Mesothelial cell of epicardium (in vitro differentiated cells): ENCODE results near the gene PIGS. TPM values are rescaled to one million over a fixed set of nuclear protein-coding genes. Genes with fewer than 3 reads are reported as not detected.
A peak's percentile ranks its signal among the peaks of the same experiment; 100 is the strongest.

Experiments used
- DNase-seq, 2 experiments: peaks; one replicate each; pipeline ENCODE4 v3.0.0; 2021; ENCODE audit warnings: low spot score in 2 of 2; ENCODE audit not compliant: unreplicated experiment in 2 of 2
- H3K27ac Mint-ChIP-seq: 2 replicates; pipeline ENCODE4 v1.8.0; 2021; ENCODE audit warnings: mixed read lengths
- H3K27me3 Mint-ChIP-seq: 2 replicates; pipeline ENCODE4 v1.8.0; 2021; ENCODE audit warnings: low read depth, mixed read lengths
- H3K36me3 Mint-ChIP-seq: 2 replicates; pipeline ENCODE4 v1.8.0; 2021; ENCODE audit warnings: mixed read lengths
- H3K4me1 Mint-ChIP-seq: 2 replicates; pipeline ENCODE4 v1.8.0; 2021; ENCODE audit warnings: mixed read lengths
- H3K4me3 Mint-ChIP-seq: 2 replicates; pipeline ENCODE4 v1.8.0; 2021; ENCODE audit warnings: mild to moderate bottlenecking, moderate library complexity, mixed read lengths
- H3K9me3 Mint-ChIP-seq: 2 replicates; pipeline ENCODE4 v1.8.0; 2021; ENCODE audit warnings: mixed read lengths
- total RNA-seq: library from RNA; stranded (reverse); gene quantifications from 3 replicates; pipeline ENCODE4 v1.2.1, GENCODE V29; 2021
- TF ChIP-seq, protein P1 (sequence below): fragments of 200-600 bp; sonication (generic); IDR thresholded peaks from one replicate; pipeline ENCODE4 v1.5.0; 2021; ENCODE audit warnings: antibody characterized with exemption; ENCODE audit not compliant: unreplicated experiment

PIGS gene
- total RNA-seq, 1 donor from 2014 or later = 80.7 TPM

DNA sequence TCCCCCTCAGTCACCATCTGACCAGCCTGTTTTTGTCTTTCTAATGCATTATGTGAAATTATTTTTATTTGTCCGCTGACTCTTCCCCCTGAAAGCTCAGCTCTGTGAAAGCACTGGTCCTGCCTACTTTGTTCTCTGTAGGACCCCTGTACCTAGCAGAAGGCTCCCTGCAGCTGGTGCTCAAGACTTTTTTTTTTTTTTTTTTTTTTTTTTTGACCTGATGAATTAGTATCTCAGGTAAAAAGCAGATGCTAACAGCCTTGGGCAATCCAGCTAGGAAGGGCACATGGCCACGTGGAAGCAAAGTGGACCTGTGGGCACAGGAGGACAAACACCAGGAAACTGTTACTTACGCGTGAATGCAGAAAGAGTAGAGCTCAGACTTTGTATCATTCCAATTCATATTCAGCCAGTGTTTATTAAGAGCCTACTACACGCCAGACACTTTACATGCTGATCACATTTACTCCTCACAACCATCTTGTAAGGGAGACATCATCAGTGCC lies 18.3 kb downstream of the PIGS start:
- H3K4me1 Mint-ChIP-seq = peaks cover 30% of the 10 kb centered on the region
- peaks cover 36% of the 10 kb centered on the region for H3K36me3 Mint-ChIP-seq
- TF ChIP-seq, protein P1, sequence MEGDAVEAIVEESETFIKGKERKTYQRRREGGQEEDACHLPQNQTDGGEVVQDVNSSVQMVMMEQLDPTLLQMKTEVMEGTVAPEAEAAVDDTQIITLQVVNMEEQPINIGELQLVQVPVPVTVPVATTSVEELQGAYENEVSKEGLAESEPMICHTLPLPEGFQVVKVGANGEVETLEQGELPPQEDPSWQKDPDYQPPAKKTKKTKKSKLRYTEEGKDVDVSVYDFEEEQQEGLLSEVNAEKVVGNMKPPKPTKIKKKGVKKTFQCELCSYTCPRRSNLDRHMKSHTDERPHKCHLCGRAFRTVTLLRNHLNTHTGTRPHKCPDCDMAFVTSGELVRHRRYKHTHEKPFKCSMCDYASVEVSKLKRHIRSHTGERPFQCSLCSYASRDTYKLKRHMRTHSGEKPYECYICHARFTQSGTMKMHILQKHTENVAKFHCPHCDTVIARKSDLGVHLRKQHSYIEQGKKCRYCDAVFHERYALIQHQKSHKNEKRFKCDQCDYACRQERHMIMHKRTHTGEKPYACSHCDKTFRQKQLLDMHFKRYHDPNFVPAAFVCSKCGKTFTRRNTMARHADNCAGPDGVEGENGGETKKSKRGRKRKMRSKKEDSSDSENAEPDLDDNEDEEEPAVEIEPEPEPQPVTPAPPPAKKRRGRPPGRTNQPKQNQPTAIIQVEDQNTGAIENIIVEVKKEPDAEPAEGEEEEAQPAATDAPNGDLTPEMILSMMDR = no peak
- peak overlapping the region; percentile 91 for H3K27ac Mint-ChIP-seq
- DNase-seq = no peak
- no peaks in the 10 kb centered on the region for H3K9me3 Mint-ChIP-seq
- H3K4me3 Mint-ChIP-seq = peak overlapping the region; percentile 96
- H3K27me3 Mint-ChIP-seq = no peaks in the 10 kb centered on the region

DNA sequence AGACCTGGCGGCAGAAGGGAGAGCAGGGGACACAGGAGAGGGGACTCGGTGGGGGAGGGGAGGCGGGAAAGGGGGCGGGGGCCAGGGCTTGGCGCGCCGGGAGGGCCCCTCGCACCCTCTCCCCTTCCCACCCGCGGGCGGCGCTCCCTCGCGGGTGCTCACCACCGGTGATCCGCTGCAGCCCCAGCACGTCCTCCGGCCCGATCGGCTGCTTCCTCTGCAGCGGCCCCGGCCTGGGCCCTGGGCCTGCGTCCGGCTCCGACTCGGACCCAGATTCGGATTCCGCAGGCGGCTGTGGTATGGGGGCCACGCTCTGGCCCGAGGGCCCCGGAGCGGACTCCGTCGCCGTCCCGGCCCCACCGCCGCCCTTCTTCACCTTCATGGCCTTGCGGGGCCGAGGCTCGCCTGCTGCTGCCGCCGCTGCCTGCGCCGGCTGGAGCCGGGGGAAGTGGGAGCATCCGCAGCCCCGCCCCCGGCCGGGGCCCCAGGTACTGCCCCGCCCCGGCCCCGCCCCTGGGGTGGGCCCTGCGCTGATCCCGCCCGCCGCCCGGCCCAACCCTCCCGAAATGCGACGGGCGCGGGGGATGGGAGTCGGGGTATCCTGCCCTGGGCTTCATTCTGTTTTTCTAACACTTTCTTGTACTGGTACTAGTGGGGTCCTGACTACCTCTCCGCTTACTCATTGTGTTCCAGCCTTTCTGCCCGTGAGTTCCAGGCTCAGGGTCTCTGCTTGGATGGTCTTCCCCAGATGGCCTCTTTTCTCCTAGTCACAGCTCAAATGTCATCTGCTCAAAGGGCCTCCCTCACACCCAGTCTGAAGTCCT lies 18.9 kb downstream of the PIGS start, which contains the start of gene UNC119:
Gene UNC119, minus strand, starts transcription at position 449 of the 824 bp plus-strand sequence. Its CDS starts 67 bp downstream, at position 382.
- DNase-seq = peak; percentile 79 to 84
- H3K36me3 Mint-ChIP-seq = peaks cover 31% of the 10 kb centered on the region
- no peaks in the 10 kb centered on the region for H3K9me3 Mint-ChIP-seq

DNA sequence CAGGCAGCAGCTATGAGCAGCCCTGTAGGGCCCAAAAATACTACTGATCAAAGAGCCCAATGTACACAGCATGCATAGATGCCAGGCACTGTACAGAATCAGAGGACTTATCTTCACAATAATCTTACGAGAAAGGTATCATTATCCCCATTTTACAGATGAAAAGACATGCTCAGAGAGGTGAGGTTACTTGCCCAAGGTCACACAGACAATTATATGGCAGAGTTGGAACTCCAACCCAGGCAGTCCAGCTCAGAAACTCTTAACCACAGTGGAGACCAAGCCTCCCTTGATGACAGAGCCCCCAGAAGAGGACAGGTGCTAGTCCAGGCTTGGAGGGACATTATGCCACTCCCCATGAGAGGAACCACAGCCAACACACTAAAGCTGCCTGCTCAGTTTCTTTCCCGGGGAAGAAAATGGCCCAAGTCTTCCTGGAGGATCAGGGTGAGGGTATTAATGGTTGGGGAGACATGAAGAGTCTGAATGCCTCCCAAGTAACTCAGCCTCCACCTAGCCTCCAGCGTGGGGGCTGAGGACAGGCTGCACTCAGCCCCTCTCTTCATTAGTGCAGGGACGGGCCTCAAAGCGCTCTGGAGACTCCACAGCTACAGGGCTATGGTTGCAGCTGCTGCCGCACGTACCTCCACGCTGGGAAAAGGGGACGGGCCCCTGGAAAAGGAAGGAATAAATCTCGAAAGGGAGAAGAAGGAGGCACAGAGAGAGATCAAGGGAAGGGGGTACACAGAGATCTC lies 19.7 kb downstream of the PIGS start:
- Mint-ChIP-seq H3K4me1 (peaks cover 31% of the 10 kb centered on the region), H3K27ac (peak overlapping the region; percentile 97), H3K27me3 (no peaks in the 10 kb centered on the region), H3K36me3 (peaks cover 24% of the 10 kb centered on the region), H3K9me3 (no peaks in the 10 kb centered on the region), H3K4me3 (peak overlapping the region; percentile 96)
- TF ChIP-seq, protein P1 = no peak
- DNase-seq = peak in 1 of 2 experiments; percentile 50

More for the DNA sequence above, 18.9 kb downstream of the PIGS start, which contains the start of gene UNC119:
- H3K27ac Mint-ChIP-seq = peak within 1 kb of the TSS; percentile 97
- TF ChIP-seq, protein P1 = no peak
- H3K4me3 Mint-ChIP-seq = peak within 1 kb of the TSS; percentile 96
- H3K4me1 Mint-ChIP-seq = peaks cover 31% of the 10 kb centered on the region
- no peaks in the 10 kb centered on the region for H3K27me3 Mint-ChIP-seq

DNA sequence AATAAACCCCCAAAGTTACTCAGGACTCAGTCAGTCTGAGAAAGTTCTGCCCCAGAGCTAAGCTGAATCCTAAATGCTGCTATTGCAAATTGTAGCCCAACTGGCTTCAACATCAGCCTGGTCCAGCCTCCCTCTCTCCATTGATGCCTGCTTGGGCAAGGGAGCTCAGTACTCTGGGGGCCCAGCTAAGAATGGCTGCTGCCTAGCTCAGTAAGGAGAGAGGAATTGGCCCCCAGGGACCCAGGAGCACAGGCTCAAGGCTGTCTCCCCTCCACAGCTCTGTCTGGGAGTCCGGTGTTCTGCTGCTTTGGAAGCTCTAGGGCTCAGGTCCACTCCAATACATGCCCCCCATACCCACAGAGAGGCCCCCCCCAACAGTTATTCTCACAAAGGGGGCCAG lies 20.5 kb downstream of the PIGS start:
- DNase-seq = no peak
- Mint-ChIP-seq H3K27ac (no peak overlapping the region), H3K36me3 (peaks cover 16% of the 10 kb centered on the region), H3K9me3 (no peaks in the 10 kb centered on the region), H3K4me3 (peak overlapping the region; percentile 96), H3K4me1 (peaks cover 31% of the 10 kb centered on the region), H3K27me3 (no peaks in the 10 kb centered on the region)
- TF ChIP-seq, protein P1 = no peak

DNA sequence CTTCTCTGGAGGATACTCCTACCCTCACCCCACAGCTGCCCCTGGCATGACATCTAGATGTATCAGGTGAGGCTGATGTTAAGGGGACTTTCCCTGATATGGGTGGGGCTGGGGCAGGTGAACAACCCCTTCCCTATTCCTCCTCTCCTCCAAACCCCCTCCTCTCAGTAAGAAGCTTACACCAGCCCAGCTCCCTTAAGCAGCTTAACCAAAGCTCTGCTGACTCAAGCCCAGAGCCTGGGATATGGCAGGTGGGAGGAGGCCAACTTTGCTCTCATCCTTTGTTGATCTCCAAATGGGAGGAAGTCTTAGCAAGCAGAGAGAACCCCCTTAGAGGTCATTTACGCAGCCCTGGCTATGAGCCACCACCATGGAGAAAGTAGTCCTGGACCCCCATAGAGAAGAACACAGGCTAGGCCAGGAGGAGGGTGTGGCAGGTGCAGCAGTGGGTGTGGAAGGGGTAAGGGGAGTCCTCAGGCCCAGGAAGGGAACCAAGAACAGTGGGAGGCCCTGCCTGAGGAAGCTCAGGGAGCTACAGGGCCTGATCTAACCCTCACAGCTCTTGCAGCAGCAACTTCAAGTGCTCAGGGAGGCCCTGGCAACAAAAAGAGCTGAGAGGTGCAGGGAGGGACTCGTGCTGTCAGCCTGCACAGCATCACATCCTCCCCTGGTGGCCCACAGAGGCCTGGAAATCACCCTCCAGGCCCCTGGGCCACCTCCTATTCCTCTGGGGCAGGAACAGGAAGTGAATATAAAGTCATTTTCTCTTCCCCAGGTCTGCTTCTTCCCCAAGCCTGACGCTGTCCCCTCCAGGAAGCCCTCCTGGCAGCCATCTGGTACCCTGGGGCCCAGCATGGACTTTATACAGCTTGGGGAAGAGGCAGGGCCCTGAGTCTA lies 21.8 kb downstream of the PIGS start:
- Mint-ChIP-seq H3K36me3 (peaks cover 11% of the 10 kb centered on the region), H3K27me3 (no peaks in the 10 kb centered on the region), H3K9me3 (no peaks in the 10 kb centered on the region), H3K4me3 (no peak overlapping the region), H3K27ac (no peak overlapping the region), H3K4me1 (peaks cover 28% of the 10 kb centered on the region)
- TF ChIP-seq, protein P1 = no peak
- DNase-seq = no peak
